Endodermal cell (in vitro differentiated cells): ENCODE data around the gene SORCS1. TPM values are rescaled to one million over a fixed set of nuclear protein-coding genes. Genes with fewer than 3 reads are reported as not detected.

ENCODE experiments used
- DNase-seq: peaks from one replicate; pipeline ENCODE4 v3.0.0-alpha.2; 2017
- H3K27ac ChIP-seq: 2 replicates; pipeline ENCODE4 v1.5.1; 2013; ENCODE audit warnings: mild to moderate bottlenecking, low read depth, low read length, moderate library complexity
- H3K27me3 ChIP-seq: 2 replicates; pipeline ENCODE4 v1.6.1; 2013; ENCODE audit warnings: mild to moderate bottlenecking, low read length, moderate library complexity; ENCODE audit not compliant: insufficient read depth, control insufficient read depth, poor library complexity, severe bottlenecking
- H3K36me3 ChIP-seq: 2 replicates; pipeline ENCODE4 v1.7.0; 2013; ENCODE audit warnings: mild to moderate bottlenecking, low read length, moderate library complexity; ENCODE audit not compliant: control insufficient read depth, insufficient read depth
- H3K4me1 ChIP-seq: one replicate; pipeline ENCODE4 v1.7.0; 2013; ENCODE audit warnings: low read length; ENCODE audit not compliant: control insufficient read depth, insufficient read depth
- H3K4me3 ChIP-seq: 2 replicates; pipeline ENCODE4 v1.5.1; 2013; ENCODE audit warnings: mild to moderate bottlenecking, low read length, moderate library complexity
- H3K9ac ChIP-seq: 2 replicates; pipeline ENCODE4 v1.6.1; 2013; ENCODE audit warnings: mild to moderate bottlenecking, low read length, moderate library complexity; ENCODE audit not compliant: poor library complexity, severe bottlenecking; ENCODE audit errors: extremely low read depth
- H3K9me3 ChIP-seq: 2 replicates; pipeline ENCODE4 v1.6.1; 2013; ENCODE audit warnings: mild to moderate bottlenecking, low read length, moderate library complexity; ENCODE audit not compliant: control insufficient read depth
- H3K27ac Mint-ChIP-seq: 2 replicates; pipeline ENCODE4 v1.8.0; 2020; ENCODE audit warnings: mixed read lengths
- H3K27me3 Mint-ChIP-seq: 2 replicates; pipeline ENCODE4 v1.8.0; 2021; ENCODE audit warnings: mild to moderate bottlenecking, mixed read lengths; ENCODE audit not compliant: insufficient read depth
- H3K36me3 Mint-ChIP-seq: 2 replicates; pipeline ENCODE4 v1.8.0; 2020; ENCODE audit warnings: low read depth, mixed read lengths
- H3K4me1 Mint-ChIP-seq: 2 replicates; pipeline ENCODE4 v1.8.0; 2020; ENCODE audit warnings: mixed read lengths
- H3K4me3 Mint-ChIP-seq: 2 replicates; pipeline ENCODE4 v1.8.0; 2020; ENCODE audit warnings: mild to moderate bottlenecking, moderate library complexity, mixed read lengths
- H3K9me3 Mint-ChIP-seq: 2 replicates; pipeline ENCODE4 v1.8.0; 2020; ENCODE audit warnings: mild to moderate bottlenecking, mixed read lengths
- CTCF ChIP-seq: fragments of 200-600 bp; sonication (generic); conservative IDR thresholded peaks from 2 replicates; pipeline ENCODE4 v1.5.0; 2021; ENCODE audit warnings: antibody characterized with exemption, mild to moderate bottlenecking
- WGBS, 2 experiments: methylation state at CpG; one replicate each; pipeline versions ENCODE4 v1.1.5 to v1.1.7; 2013; ENCODE audit warnings: missing lambda C conversion rate in 2 of 2, mixed read lengths in 1 of 2; ENCODE audit not compliant: insufficient coverage in 1 of 2, insufficient read length in 1 of 2; 5-methylcytosine and 5-hydroxymethylcytosine counted together
- total RNA-seq, 2 donors: library from RNA; stranded (reverse); fragmentation: NEBNext Ultra II Directional in 1 of 2; extraction: Animal tissue kit (Norgen Biotek cat#: 25700) in 1 of 2; gene quantifications; 2 replicates in 1 of 2; 3 replicates in 1 of 2; pipeline ENCODE4 v1.2.1, GENCODE V29; 2021

Gene SORCS1
- total RNA-seq, 2 donors from 2014 or later: 57.4 to 79.6 TPM

DNA sequence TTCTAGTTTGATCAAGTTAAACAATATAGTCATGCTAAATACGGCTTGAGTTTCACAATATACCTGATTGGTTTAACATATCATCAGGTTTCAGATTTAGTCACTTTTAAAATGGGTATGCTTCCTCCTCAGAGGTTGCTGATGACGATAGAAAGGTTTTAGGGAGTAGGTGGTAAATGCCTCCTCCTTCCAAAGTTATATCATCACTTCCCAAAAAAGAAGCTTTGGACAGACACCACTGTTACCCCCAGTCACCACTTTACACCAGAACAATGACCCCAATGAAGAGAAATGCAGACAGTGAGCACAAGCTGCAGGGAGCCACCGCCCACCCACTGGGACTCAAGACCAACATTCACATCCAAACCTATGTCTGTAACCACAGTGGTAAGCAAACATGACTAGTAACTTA, 244.6 kb downstream of the SORCS1 start:
- H3K36me3 ChIP-seq: peaks cover 8% of the 10 kb centered on the region
- H3K4me1 Mint-ChIP-seq: peaks cover 28% of the 10 kb centered on the region
- H3K27ac Mint-ChIP-seq: no peak overlapping the region
- peak; percentile 78 for DNase-seq
- H3K27me3 Mint-ChIP-seq: peaks cover 9% of the 10 kb centered on the region
- H3K4me3 ChIP-seq: no peak overlapping the region
- H3K27me3 ChIP-seq: no peaks in the 10 kb centered on the region
- 89% methylated on average over 2 of the region's 3 CpGs; no CpG with 5 or more reads in 1 of the 2 experiments for WGBS, 2 experiments
- peak overlapping the region; percentile 6 for H3K4me3 Mint-ChIP-seq
- no peak for TF ChIP-seq CTCF
- H3K27ac ChIP-seq: no peak overlapping the region
- H3K36me3 Mint-ChIP-seq: no peaks in the 10 kb centered on the region
- H3K9me3 ChIP-seq: no peaks in the 10 kb centered on the region
- H3K4me1 ChIP-seq: peaks cover 7% of the 10 kb centered on the region
- H3K9ac ChIP-seq: no peak overlapping the region
- no peaks in the 10 kb centered on the region for H3K9me3 Mint-ChIP-seq

DNA sequence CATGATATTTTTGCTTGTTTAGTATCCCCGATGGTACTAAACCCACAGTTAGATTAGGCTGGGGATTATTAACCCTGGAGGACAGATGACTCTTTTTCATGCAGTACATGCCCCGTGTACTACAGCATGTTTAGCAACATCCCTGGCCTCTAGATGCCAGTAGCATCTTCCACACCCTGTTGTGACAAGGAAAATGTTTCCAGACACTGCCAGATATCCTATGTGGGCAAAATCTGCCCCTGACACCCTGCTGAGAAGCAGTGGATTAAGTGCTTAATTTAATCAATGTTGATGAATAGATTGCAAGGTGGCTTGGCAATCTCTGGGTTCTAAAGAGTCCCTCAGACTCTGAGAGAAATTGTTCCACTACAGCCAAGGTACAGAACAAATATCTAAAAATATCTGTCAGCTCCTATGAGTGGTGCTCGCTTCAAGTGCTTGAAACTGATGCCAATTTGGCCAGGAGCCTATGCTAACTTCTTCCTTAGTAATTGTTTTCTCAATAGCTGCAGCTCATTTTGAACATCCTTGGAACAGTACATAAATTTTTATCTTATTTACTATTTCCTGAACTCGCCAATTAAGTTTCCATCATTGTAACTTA, 247.0 kb downstream of the SORCS1 start:
- Histone ChIP-seq H3K4me3 (no peak overlapping the region), H3K9me3 (no peaks in the 10 kb centered on the region), H3K9ac (no peak overlapping the region), H3K27me3 (no peaks in the 10 kb centered on the region), H3K27ac (no peak overlapping the region), H3K4me1 (peaks cover 11% of the 10 kb centered on the region), H3K36me3 (no peaks in the 10 kb centered on the region)
- Mint-ChIP-seq H3K36me3 (no peaks in the 10 kb centered on the region), H3K9me3 (no peaks in the 10 kb centered on the region), H3K4me3 (no peak overlapping the region), H3K4me1 (peaks cover 39% of the 10 kb centered on the region), H3K27ac (no peak overlapping the region), H3K27me3 (peaks cover 8% of the 10 kb centered on the region)
- WGBS, 2 experiments: 91 to 96% methylated on average over 4 of the region's 4 CpGs
- no peak for DNase-seq
- TF ChIP-seq CTCF: no peak

GRCh38 chr10:106914016-106914415, 250.5 kb downstream of the SORCS1 start:
- Histone ChIP-seq H3K9ac (no peak overlapping the region), H3K9me3 (no peaks in the 10 kb centered on the region), H3K4me1 (peaks cover 7% of the 10 kb centered on the region), H3K4me3 (no peak overlapping the region), H3K27ac (peak overlapping the region; percentile 44), H3K36me3 (no peaks in the 10 kb centered on the region), H3K27me3 (no peaks in the 10 kb centered on the region)
- TF ChIP-seq CTCF: no peak
- Mint-ChIP-seq H3K27me3 (peaks cover 2% of the 10 kb centered on the region), H3K9me3 (no peaks in the 10 kb centered on the region), H3K4me3 (no peak overlapping the region), H3K4me1 (peaks cover 47% of the 10 kb centered on the region), H3K27ac (peak overlapping the region; percentile 26), H3K36me3 (no peaks in the 10 kb centered on the region)
- no peak for DNase-seq
- 84 to 100% methylated on average over 3 of the region's 3 CpGs for WGBS, 2 experiments
